GM13976 (cell line): Measurements from ENCODE around the gene DAB1.

Source experiments
- DNase-seq: peaks from one replicate; pipeline ENCODE4 v3.0.0; 2012; ENCODE audit warnings: low spot score
- CTCF ChIP-seq: IDR thresholded peaks from 2 replicates; pipeline ENCODE4 v1.5.1; 2012; ENCODE audit warnings: borderline replicate concordance, mild to moderate bottlenecking; ENCODE audit not compliant: insufficient read depth; ENCODE audit errors: extremely low read depth, missing control alignments, control extremely low read depth
- in situ Hi-C: fragments of 300-500 bp; cut with MboI; formaldehyde crosslinking; loops from one replicate; pipeline ENCODE4 v1.12.0; 2022; ENCODE audit warnings: low sequenced_read_pairs, mixed read lengths, inconsistent platforms; ENCODE audit not compliant: unreplicated experiment

Gene DAB1

DNA sequence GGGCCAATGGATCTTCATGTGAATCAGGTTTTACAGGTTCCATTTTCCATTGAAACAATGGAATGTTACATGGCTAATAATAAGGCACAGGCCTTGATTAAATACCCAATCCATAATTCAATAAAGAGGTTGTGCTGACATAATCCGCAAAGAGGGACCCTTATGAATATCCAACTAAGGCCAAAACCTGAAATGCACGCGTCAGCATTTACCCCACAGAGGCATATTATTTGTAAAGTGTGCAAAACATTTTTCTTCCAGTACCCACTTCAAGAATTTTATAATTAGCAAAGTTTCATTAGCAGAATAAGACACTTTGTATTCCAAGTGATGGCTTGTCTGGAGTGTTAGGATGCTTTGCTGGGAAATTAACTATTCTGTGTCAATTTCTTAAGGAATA, 237.4 kb downstream of the DAB1 start:
- no peak for DNase-seq
- in situ Hi-C loops, result no loop called here
- no peak for TF ChIP-seq CTCF

- in situ Hi-C loops, result no loop called here
- DNase-seq, result no peak
- TF ChIP-seq CTCF, result no peak
These were observed 244.9 kb downstream of the DAB1 start for GRCh38 chr1:57179001-57179400.

GRCh38 chr1:57175506-57175905, 248.4 kb downstream of the DAB1 start:
- in situ Hi-C loops, result no loop called here
- DNase-seq, result no peak
- TF ChIP-seq CTCF, result no peak

DNA sequence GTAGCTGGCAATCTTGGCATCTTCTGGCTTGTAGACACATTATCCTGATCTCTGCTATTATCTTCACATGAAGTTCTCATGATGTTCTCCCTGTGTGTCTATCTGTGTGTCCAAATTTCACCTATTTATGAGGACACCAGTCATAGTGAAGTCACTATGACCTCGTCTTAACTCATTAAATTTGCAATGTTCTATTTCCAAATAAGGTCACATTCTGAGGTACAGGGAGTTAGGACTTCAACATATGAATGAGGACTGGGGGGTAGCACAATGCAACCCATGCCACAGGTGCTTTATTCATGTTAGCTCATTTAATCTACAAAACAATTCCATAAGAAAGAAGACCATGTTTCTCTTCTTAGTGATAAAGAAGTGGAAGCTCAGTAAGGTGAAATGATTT, 251.8 kb downstream of the DAB1 start:
- TF ChIP-seq CTCF, result no peak
- in situ Hi-C loops, result no loop called here
- DNase-seq, result no peak

- DNase-seq, result peak; percentile 14
- no peak for TF ChIP-seq CTCF
- in situ Hi-C loops, result no loop called here
These were observed 255.9 kb downstream of the DAB1 start for GRCh38 chr1:57167997-57168396.

DNA sequence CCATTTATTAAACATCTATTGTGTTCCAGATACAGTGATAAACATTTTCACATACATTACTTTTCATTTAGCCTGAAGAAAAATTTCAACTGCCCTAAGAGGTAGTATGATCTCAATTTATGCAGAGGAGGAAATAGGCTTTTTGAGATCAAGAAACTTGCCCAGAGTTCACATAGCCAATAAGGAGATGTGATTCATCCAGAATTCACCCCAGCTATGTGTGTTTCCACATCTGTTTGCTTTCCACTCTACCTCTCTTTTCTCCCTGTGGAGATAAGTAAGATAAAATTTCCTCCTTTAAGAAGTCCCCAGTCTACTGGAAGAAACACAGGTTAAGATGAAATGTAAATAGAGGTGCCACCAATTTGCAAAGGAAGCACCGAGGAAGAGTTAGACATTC, 258.3 kb downstream of the DAB1 start:
- no peak for DNase-seq
- in situ Hi-C loops, result no loop called here
- TF ChIP-seq CTCF, result no peak

GRCh38 chr1:57164584-57164983, 259.3 kb downstream of the DAB1 start:
- DNase-seq, result no peak
- TF ChIP-seq CTCF, result no peak
- in situ Hi-C loops, result no loop called here
